GM10248 (cell line): ENCODE data around the gene AP3S2.

ENCODE experiments used
- CTCF ChIA-PET: fragments of 300-600 bp; sonication (Branson Sonifier 250); formaldehyde crosslinking; extraction: SDS; loops from one replicate; lab custom pipeline; 2021; ENCODE audit warnings: antibody characterized with exemption; lab: Yijun Ruan, JAX
- POLR2A ChIA-PET: fragments of 350-650 bp; sonication (Branson Sonifier 250); formaldehyde crosslinking; extraction: SDS; loops from one replicate; lab custom pipeline; 2020; ENCODE audit warnings: antibody characterized with exemption; lab: Yijun Ruan, JAX
- DNase-seq: peaks from one replicate; pipeline ENCODE4 v3.0.0; 2012; ENCODE audit errors: extremely low spot score
- TF ChIP-seq, protein P1 (sequence below): IDR thresholded peaks from 2 replicates; pipeline ENCODE4 v1.5.1; 2012; ENCODE audit warnings: mild to moderate bottlenecking, low read depth; ENCODE audit errors: extremely low read depth, missing control alignments, control extremely low read depth

Gene AP3S2

DNA sequence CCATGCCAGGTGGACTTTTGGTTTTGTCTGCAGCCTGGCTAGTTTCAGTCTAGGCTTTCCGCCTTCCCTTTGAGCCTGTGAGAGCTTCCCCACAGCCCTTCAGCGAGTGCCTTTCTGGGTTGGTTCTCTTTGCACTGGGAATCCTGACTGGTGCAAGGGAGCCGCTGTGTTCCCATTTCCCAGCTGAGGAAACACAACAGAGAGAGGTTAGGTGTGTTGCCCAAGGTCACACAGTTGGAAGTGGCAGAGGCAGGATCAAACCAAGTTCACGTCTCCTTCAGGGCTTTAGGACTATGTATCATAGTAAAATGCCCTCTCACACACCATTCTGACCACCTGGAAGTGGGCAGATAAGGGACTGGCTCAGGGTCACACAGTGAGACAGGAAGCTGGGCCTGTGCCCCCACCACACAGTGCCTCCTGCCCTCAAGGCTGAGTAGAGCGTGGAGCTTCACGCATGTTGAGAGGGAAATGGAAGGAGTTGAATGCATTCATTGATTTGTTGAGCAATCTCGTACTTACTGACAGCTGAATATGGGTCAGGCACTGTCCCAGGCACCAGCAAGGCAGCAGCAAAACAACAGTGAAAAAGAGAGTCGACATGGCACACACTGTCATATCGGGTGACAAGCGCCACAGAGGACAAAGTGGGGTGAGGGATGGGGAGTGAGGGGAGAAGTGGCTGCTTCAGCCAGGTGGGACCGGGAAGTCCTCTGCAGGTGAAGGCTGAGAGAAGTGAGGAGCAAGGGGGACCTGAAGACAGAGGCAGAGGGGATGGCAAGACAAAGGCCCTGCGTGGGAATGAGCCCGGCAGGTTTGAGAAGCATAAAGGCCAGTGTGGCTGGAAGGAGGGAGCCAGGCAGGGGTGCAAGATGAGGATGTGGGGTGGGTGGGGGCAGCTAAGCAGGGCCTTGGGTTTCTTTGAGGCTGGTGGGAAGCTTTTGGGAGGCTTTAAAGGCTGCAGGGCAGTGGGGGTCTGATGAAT is 66.8 kb downstream of the AP3S2 start:
- CTCF ChIA-PET = interaction anchor here (1.2 to 1.8 kb wide), 3 partner anchors 48 to 87 kb away, joined by 3 to 5 read pairs (median 4); no protein-coding TSS in a partner anchor
- POLR2A ChIA-PET = no interaction called here
- DNase-seq = no peak
- TF ChIP-seq, protein P1, sequence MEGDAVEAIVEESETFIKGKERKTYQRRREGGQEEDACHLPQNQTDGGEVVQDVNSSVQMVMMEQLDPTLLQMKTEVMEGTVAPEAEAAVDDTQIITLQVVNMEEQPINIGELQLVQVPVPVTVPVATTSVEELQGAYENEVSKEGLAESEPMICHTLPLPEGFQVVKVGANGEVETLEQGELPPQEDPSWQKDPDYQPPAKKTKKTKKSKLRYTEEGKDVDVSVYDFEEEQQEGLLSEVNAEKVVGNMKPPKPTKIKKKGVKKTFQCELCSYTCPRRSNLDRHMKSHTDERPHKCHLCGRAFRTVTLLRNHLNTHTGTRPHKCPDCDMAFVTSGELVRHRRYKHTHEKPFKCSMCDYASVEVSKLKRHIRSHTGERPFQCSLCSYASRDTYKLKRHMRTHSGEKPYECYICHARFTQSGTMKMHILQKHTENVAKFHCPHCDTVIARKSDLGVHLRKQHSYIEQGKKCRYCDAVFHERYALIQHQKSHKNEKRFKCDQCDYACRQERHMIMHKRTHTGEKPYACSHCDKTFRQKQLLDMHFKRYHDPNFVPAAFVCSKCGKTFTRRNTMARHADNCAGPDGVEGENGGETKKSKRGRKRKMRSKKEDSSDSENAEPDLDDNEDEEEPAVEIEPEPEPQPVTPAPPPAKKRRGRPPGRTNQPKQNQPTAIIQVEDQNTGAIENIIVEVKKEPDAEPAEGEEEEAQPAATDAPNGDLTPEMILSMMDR = no peak

DNA sequence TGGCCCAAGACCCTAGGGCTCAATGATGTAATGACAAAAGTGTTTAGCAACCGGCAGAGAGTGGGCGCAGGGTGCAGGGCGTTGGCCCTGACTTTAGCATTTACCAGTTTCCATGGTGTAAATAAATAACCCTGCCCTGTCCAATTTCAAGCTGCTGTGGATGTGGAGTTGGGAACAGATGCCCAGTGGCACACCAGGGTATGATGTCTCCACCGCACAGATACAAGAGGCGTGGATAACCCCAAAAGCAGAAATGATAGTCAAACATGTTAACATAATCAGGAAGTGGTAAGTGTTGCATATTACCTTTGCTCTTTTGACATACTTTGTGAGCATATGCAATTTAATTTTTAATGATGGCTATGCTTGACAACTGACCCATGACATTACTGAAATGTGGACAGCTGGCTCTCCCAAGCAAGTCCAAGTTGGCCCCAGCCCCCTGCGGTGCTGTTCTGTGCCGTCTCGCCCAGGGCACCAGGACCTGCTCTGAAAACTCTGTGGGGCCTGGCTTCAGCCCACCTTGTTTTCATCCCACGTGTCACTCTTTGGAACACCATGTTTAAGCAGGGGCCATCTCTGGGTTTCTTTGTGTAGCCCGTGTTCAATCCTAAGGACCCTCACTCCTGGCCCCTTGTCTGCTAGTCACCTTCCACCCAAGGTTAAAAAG is 68.4 kb downstream of the AP3S2 start:
- no peak for DNase-seq
- TF ChIP-seq, protein P1 = no peak
- ChIA-PET POLR2A (no interaction called here), CTCF (interaction anchor here (1.8 kb wide), 1 partner anchor 13 kb away, joined by 4 read pairs; no protein-coding TSS in a partner anchor)

GRCh38 chr15:89824607-89824867 is 69.3 kb downstream of the AP3S2 start:
- ChIA-PET POLR2A (no interaction called here), CTCF (interaction anchor here (1.8 kb wide), 1 partner anchor 13 kb away, joined by 4 read pairs; no protein-coding TSS in a partner anchor)
- no peak for DNase-seq
- TF ChIP-seq, protein P1 = no peak

DNA sequence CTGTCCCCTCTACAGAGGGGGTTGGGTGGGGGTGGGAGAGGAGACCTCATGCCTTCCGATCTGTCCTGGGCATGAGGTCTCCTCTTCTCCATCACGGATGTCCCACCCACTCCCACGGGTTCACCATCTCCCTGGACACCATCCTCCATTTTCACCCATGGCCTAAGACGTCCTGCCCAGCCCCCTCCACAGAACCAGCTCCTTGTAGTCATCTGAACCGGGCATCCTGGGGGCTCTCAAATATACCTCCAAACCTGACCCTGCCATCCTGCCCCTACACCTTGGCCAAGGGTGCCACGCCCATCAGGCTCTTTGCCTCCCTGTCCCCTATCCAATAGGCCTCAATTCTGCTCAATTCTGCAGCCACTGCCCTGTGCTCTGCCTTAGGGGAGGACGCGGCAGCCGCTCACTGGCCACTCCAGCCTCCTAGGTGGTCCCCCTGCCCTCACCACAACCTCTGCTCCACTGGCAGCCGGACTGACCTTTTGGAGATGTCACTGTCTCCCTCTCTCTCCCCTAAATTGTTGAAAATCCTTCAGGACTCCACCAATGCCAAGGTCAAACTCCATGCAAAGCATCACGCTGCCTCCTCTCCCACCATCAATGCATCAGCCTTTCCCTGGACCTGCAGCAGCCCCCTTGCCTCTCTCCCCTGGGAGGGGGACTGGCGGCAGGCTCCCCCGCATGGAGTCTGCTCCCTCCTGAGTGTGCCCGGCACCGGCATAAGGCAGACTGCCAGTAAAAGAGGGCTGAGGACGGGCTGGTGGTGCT is 69.8 kb downstream of the AP3S2 start:
- no peak for DNase-seq
- ChIA-PET POLR2A (no interaction called here), CTCF (interaction anchor here (0.7 to 1.8 kb wide), 2 partner anchors 14 to 63 kb away, joined by 3 to 4 read pairs; no protein-coding TSS in a partner anchor)
- TF ChIP-seq, protein P1 = no peak

DNA sequence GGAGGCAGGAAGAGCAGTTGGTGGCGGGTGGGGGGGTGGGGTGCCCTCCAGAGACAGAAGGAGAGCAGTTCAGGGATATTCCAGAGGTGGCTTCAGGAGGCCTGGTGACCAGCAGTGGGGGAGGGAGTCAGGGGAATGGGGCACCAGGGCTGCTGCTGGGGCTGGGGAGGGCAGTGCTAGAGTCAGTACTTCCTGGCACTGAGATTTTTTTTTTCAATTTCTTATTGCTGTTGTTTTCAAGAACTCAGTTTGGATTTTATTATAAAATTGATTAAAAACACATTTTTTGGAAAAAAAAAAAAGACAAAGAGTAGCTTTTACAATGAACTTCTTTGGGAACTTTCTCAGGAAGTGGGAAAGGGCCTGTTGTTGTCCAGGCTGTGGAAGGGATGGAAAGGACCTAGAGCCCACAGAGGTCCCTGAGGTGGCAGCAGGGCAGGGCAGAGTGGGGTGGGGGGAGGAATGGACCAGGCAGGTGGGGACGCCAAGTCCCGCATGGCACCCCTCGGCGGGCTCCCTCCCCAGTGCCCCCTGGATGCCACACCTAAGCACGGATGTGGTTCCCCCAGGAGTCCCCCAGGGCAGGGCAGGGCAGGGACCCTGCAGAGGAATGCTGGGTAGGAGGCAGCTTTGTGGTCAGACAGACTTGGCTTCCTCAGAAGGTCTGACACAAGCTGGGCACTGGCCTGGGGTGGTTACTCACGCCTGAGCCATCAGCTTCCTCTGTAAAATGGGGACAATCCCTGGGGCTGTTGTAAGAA is 70.7 kb downstream of the AP3S2 start:
- ChIA-PET POLR2A (no interaction called here), CTCF (interaction anchor here (0.7 kb wide), 1 partner anchor 62 kb away, joined by 3 read pairs; no protein-coding TSS in a partner anchor)
- TF ChIP-seq, protein P1 = no peak
- DNase-seq = no peak

- TF ChIP-seq, protein P1 = no peak
- ChIA-PET CTCF (interaction anchor here (1.1 kb wide), 1 partner anchor 52 kb away, joined by 3 read pairs; no protein-coding TSS in a partner anchor), POLR2A (no interaction called here)
- DNase-seq = no peak
Observed at GRCh38 chr15:89822611-89822950, 71.2 kb downstream of the AP3S2 start.
